SIG-M5 treated with dmso at 0.1 percent for 504 hours (cell line): ENCODE data around the gene RAI1.
"Not testable (repeated sequence)": the region's sequence is repeated elsewhere in the genome, so short reads cannot be mapped to it uniquely, and the experiment has no call there.

Experiments used
- DNase-seq: peaks from one replicate; lab custom pipeline; 2025; ENCODE audit not compliant: unreplicated experiment; lab: John Stamatoyannopoulos, UW

The RAI1 gene

GRCh38 chr17:17663160-17664063 is 17.8 kb upstream of the RAI1 start:
- peak; percentile 78 for DNase-seq

- DNase-seq: no peak
Observed at GRCh38 chr17:17664064-17664452, 17.2 kb upstream of the RAI1 start.

GRCh38 chr17:17665255-17665654 is 16.0 kb upstream of the RAI1 start:
- no peak for DNase-seq

GRCh38 chr17:17666111-17666714 is 15.0 kb upstream of the RAI1 start:
- DNase-seq: no peak

GRCh38 chr17:17667231-17667630 is 14.0 kb upstream of the RAI1 start:
- DNase-seq: no peak

- DNase-seq: no peak
Observed at GRCh38 chr17:17667947-17668346, 13.3 kb upstream of the RAI1 start.

GRCh38 chr17:17668358-17668757 is 12.9 kb upstream of the RAI1 start:
- no peak for DNase-seq

- DNase-seq: no peak
Observed at GRCh38 chr17:17668775-17669579, 12.3 kb upstream of the RAI1 start.

- DNase-seq: no peak
Observed at GRCh38 chr17:17669580-17670235, 11.6 kb upstream of the RAI1 start.

- DNase-seq: no peak
Observed at GRCh38 chr17:17670701-17671305, 10.5 kb upstream of the RAI1 start.

GRCh38 chr17:17671369-17672129 is 9.7 kb upstream of the RAI1 start:
- no peak for DNase-seq

GRCh38 chr17:17672453-17673368 is 8.5 kb upstream of the RAI1 start:
- DNase-seq: peak; percentile 76

- DNase-seq: no peak
Observed at GRCh38 chr17:17675416-17675815, 5.8 kb upstream of the RAI1 start.

- no peak for DNase-seq
Observed at GRCh38 chr17:17675925-17676534, 5.2 kb upstream of the RAI1 start.

GRCh38 chr17:17676752-17677151 is 4.5 kb upstream of the RAI1 start:
- DNase-seq: no peak

- DNase-seq: no peak
Observed at GRCh38 chr17:17677299-17678040, 3.8 kb upstream of the RAI1 start.

GRCh38 chr17:17678063-17678699 is 3.1 kb upstream of the RAI1 start:
- DNase-seq: not testable (repeated sequence)
